Measurements from ENCODE around the gene ADRA1B.
A peak's percentile ranks its signal among the peaks of the same experiment; 100 is the strongest.
"Not testable (repeated sequence)": the region's sequence is repeated elsewhere in the genome, so short reads cannot be mapped to it uniquely, and the experiment has no call there.

The ADRA1B gene

GRCh38 chr5:159928122-159928909 lies 12.0 kb downstream of the ADRA1B start:
- DNase-seq (ENCODE audit: low spot score) = no peak

- no peak for DNase-seq (ENCODE audit: low spot score)
These were observed 12.9 kb downstream of the ADRA1B start for GRCh38 chr5:159929176-159929575.

DNA sequence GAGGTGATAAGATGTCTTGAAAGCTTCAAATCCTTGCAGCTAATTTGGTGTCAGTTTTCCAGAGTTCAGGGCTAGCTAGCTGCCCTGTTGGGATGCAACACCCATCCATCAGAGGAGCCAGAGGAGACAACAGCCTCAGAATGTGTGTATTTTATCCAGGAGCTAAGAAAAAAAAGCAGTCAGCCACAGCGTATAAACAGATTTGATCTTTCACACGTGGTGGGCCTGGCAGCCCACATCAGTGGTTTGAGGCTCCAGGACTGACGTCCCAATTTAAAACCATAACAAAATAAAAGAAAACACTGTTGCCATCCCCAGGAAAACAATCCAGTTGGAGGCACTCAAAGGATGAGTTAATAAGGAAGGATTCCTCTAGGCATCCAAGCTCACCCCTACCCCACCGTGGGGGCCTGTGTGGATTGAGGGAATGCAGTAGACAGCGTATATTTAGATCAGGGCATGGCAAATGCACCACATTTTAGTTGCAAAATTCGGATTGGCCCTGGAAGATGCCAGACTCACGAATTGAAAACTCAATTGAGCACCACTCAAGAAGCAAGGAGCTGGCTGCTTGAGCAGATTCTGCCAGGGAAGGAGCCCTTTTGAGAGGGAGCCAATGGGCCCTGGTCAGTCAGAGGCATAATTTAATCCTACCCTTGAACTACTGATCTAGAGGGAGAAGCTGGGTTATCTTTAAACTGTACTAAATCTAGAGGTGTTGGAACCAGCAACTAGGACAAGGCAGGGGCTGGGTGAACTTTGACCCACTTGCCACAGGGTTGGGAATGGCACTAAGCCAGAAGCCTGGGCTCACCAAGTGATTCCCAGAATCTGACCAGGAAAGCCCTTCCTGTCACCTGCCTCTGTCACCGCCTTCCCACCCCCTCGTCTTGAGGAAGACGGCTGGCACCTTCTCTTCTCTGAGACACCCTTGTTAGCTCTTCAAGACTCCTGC lies 17.5 kb downstream of the ADRA1B start:
- DNase-seq (ENCODE audit: low spot score) = no peak

DNA sequence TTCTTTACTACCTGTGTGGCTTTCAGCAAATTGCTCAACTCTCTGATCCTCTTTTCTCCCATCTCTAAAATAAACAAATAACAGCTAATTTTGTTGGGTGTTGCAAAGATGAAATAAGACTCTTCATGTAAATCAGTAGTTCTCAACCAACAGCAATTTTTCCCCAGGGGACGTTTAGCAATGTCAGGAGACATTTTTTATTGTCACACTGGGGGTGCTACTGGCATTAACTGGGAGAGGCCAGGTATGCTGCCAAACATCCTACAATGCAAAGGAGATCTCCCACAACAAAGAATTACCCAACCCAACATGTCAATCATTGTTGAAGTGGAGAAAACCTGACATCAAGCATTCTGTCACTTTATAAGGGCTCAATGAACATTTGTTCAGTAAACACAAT lies 19.7 kb downstream of the ADRA1B start:
- DNase-seq (ENCODE audit: low spot score) = no peak

- no peak for DNase-seq (ENCODE audit: low spot score)
These were observed 20.5 kb downstream of the ADRA1B start for GRCh38 chr5:159936686-159937329.

GRCh38 chr5:159937580-159937979 lies 21.3 kb downstream of the ADRA1B start:
- no peak for DNase-seq (ENCODE audit: low spot score)

- no peak for DNase-seq (ENCODE audit: low spot score)
These were observed 27.0 kb downstream of the ADRA1B start for GRCh38 chr5:159943326-159943725.

- no peak for DNase-seq (ENCODE audit: low spot score)
These were observed 27.8 kb downstream of the ADRA1B start for GRCh38 chr5:159944056-159944600.

- no peak for DNase-seq (ENCODE audit: low spot score)
These were observed 29.1 kb downstream of the ADRA1B start for GRCh38 chr5:159945359-159945758.

DNA sequence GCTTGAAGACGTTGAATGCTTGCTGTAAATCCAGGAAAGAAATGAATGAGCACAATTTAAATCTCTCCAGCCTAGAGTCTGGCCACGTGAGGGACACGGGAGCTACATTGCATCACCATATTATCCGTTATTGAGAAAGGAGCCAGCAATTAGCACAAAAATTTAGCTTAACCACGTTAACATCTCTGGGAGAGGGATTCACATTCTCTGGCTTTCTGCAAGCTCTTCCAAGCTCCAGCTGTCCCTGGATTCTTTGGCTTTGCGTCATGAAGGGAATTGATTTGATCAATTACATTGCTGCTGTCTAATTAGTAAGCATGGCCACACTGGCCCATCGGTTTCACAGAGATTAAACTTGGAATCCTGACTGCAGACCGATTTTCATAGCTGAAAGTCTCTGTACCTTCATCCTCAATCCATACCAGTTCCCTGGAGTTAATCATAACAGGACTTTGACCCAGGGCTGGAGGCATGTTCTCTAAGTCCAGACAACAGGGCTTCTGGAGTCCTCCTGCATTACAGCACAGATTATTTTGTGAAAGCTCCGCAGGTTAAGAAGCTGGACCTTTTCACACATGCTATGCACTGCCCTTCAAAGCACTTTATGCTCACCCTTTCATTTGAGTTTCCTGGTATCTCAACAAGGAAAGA lies 31.6 kb downstream of the ADRA1B start:
- no peak for DNase-seq (ENCODE audit: low spot score)

DNA sequence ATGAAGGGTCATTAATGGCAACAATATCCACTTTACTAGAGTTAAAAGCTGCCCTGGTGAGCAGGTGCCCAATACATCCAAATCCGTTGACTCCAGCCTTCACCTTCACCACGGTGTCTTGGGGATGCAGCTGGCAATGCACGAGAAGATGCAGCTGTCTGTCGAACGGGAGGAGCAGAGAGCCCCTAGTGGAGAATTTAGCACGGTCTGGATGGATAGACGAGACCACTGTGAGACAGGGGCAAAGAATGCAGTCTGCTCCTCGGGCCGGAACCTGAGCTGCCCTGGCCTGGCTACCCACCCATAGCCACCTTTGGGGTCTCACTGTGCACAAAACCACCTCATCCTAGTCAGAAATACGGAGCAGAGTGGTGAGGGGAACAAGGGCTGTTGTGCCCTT lies 35.1 kb downstream of the ADRA1B start:
- DNase-seq (ENCODE audit: low spot score) = no peak

DNA sequence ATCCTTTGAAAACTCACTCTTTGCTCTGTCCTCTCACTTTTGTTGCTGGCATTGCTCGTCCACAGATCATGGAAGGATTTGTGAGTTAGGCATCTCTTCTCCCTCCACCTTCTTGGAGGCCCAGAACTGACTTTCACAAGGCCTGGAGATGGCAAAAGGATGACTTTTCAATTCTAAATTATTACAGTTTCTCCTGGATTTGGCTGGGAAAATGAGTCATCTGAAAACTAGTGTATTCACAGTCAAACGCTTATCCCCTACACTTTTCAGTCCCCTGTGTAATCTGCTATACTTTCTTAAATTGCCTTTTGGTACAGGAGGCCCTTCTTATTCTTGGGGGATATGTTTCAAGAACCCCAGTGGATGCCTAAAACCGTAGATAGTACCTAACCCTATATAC lies 35.6 kb downstream of the ADRA1B start:
- DNase-seq (ENCODE audit: low spot score) = no peak

GRCh38 chr5:159953609-159954008 lies 37.3 kb downstream of the ADRA1B start:
- DNase-seq (ENCODE audit: low spot score) = no peak

GRCh38 chr5:159955056-159955624 lies 38.9 kb downstream of the ADRA1B start:
- DNase-seq (ENCODE audit: low spot score) = no peak

DNA sequence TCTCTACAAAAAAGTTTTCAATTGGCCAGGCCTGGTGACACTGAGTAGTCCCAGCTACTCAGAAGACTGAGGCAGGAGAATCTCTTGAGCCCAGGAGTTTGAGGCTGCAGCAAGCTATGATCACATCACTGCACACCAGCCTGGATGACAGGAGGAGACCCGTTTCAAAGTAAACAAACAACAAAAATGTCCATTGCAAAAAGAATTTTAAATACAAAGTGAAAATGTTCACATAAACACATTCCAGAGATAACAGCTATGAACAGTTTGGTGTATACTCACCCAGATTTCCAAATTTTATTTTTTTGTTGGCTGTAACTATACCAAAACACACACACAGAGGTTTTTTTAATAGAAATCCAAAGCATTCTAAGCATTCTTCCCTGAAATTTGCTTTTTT lies 39.8 kb downstream of the ADRA1B start:
- DNase-seq (ENCODE audit: low spot score) = no peak

GRCh38 chr5:159961176-159962160 lies 45.2 kb downstream of the ADRA1B start:
- DNase-seq (ENCODE audit: low spot score) = no peak

DNA sequence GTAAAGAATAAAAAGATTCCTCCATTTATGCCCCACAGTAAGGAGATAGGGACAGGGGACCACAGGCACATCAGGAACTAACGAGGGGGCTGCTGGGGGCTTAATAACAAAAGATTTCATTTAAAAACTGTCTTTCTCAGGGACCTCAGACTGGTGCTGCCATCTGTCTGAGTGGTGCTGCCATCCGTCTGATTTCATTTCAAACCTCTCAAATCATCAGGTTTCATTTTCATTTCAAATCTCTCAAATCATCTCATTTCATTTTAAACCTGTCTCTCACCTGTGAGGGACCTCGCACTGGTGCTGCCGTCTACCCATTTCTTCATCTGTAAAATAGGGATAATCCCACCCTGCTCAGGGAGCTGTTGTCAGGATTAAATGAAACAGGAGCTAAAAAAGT lies 45.9 kb downstream of the ADRA1B start:
- DNase-seq (ENCODE audit: low spot score) = no peak

- no peak for DNase-seq (ENCODE audit: low spot score)
These were observed 47.7 kb downstream of the ADRA1B start for GRCh38 chr5:159963935-159964334.

DNA sequence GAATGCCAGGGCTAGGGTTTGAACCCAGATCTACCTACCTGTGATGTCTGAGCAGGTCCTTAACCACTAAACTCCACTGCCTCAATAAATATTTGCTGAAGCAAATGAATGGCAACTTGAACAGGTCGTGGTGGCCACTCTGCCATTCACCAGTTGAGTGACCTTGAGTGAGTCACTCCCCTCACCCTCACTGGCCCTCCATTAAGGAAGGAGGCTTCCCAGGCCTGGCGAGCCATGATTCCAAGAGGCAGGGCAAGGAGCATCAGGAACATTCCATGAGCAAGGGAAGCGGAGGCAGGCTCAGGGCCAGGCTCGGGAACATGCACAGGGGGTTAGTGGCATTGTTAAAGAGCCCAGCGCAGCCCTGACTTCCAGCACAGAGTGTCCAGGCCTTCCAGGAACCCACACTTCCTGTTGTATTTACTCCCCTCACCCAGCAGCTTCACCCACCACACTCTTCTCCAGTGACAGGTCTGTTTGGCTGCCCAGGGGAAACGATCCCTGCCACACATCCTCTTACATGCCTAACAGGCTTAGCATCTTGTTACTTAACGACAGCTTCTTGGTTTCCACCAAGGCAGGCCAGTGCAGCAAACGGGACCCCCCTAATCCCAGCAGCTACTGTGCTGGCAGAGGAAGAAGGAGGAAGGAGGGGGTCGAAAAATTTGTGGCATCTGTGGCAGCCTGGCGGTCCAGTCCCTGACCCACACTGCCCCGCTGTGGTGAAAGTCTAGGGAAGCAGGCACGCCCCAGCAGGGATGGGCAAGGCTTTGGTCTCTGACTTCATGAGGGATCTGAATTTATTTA lies 49.0 kb downstream of the ADRA1B start:
- peak; percentile 30 for DNase-seq (ENCODE audit: low spot score)

DNA sequence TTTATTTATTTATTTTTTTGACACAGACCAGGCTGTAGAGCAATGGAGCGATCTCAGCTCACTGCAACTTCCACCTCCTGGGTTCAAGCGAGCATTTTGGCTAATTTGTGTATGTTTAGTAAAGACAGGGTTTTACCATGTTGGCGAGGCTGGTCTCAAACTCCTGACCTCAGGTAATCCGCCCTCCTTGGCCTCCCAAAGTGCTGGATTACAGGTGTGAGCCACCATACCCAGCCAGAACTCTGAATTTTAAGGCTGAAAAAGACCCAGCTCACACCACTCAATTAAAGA lies 49.5 kb downstream of the ADRA1B start:
- DNase-seq (ENCODE audit: low spot score) = not testable (repeated sequence)

Data from kidney capillary endothelial cell (primary cell).